Colonic mucosa (tissue), 4 donors: ENCODE results near the gene DEFB119. TPM values are rescaled to one million over a fixed set of nuclear protein-coding genes. Genes with fewer than 3 reads are reported as not detected.
"Not testable (repeated sequence)": the region's sequence is repeated elsewhere in the genome, so short reads cannot be mapped to it uniquely, and the experiment has no call there.

Experiments
- DNase-seq: peaks from one replicate; pipeline ENCODE4 v3.0.0-alpha.2; 2020
- H3K27ac ChIP-seq: fragments of 200-600 bp; one replicate; pipeline ENCODE4 v1.8.0; 2021
- H3K27me3 ChIP-seq: fragments of 200-600 bp; one replicate; pipeline ENCODE4 v1.8.0; 2021
- H3K36me3 ChIP-seq: fragments of 200-600 bp; one replicate; pipeline ENCODE4 v1.8.0; 2021
- H3K4me1 ChIP-seq: fragments of 200-600 bp; one replicate; pipeline ENCODE4 v1.8.0; 2021; ENCODE audit warnings: mild to moderate bottlenecking
- H3K4me3 ChIP-seq: fragments of 200-600 bp; one replicate; pipeline ENCODE4 v1.8.0; 2021
- H3K9ac ChIP-seq, 2 donors: one replicate each; pipeline ENCODE4 v1.7.0; 2013; ENCODE audit warnings: control low read depth in 2 of 2, low read depth in 2 of 2, low read length in 2 of 2
- H3K9me3 ChIP-seq: fragments of 200-600 bp; one replicate; pipeline ENCODE4 v1.8.0; 2021
- intact Hi-C: fragments of 100-400 bp; cut with DNase I; formaldehyde crosslinking; loops from one replicate; pipeline ENCODE4 v1.14.1; 2022
- total RNA-seq, 2 donors: library from RNA; stranded (reverse); fragmentation: NEBNext Ultra II Directional in 1 of 2; extraction: Animal tissue kit (Norgen Biotek cat#: 25700) in 1 of 2; gene quantifications; one replicate each; pipeline ENCODE4 v1.2.1, GENCODE V29; 2021
- TF ChIP-seq, protein P1 (sequence below): fragments of 200-600 bp; IDR thresholded peaks from one replicate; pipeline ENCODE4 v1.8.0; 2022; ENCODE audit warnings: antibody characterized with exemption, mild to moderate bottlenecking
- donor health status: healthy.
- donor health status: DM: no; HTN: no; CAD: no.
- donor health status: DM: no; HTN: no; CAD: no.

DEFB119 gene
- total RNA-seq, 2 donors from 2014 or later: not detected

DNA sequence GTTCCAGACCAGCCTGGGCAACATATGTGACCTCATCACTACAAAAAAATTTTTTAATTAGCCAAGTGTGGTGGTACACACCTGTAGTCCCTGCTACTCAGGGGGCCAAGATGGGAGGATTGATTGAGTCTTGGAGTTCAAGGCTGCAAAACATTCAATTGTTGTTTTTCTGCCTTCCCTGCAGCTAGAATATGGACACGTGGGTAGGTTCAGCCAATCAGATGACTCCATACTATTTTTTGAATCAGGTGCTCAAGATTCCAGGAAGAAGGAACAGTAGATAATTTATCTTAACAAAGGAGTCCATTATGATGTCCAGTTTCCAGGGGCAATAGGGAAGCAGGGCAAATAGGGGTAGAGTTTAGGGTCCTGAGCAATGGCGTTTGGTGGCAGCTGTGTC is 2.4 kb upstream of the DEFB119 start:
- H3K9ac ChIP-seq: no peak overlapping the region
- H3K27ac ChIP-seq: no peak overlapping the region
- intact Hi-C loops: no loop called here
- no peaks in the 10 kb centered on the region for H3K27me3 ChIP-seq
- H3K9me3 ChIP-seq: no peaks in the 10 kb centered on the region
- DNase-seq: no peak
- H3K4me1 ChIP-seq: no peaks in the 10 kb centered on the region
- H3K36me3 ChIP-seq: no peaks in the 10 kb centered on the region
- H3K4me3 ChIP-seq: no peak overlapping the region
- TF ChIP-seq, protein P1, sequence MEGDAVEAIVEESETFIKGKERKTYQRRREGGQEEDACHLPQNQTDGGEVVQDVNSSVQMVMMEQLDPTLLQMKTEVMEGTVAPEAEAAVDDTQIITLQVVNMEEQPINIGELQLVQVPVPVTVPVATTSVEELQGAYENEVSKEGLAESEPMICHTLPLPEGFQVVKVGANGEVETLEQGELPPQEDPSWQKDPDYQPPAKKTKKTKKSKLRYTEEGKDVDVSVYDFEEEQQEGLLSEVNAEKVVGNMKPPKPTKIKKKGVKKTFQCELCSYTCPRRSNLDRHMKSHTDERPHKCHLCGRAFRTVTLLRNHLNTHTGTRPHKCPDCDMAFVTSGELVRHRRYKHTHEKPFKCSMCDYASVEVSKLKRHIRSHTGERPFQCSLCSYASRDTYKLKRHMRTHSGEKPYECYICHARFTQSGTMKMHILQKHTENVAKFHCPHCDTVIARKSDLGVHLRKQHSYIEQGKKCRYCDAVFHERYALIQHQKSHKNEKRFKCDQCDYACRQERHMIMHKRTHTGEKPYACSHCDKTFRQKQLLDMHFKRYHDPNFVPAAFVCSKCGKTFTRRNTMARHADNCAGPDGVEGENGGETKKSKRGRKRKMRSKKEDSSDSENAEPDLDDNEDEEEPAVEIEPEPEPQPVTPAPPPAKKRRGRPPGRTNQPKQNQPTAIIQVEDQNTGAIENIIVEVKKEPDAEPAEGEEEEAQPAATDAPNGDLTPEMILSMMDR: no peak

DNA sequence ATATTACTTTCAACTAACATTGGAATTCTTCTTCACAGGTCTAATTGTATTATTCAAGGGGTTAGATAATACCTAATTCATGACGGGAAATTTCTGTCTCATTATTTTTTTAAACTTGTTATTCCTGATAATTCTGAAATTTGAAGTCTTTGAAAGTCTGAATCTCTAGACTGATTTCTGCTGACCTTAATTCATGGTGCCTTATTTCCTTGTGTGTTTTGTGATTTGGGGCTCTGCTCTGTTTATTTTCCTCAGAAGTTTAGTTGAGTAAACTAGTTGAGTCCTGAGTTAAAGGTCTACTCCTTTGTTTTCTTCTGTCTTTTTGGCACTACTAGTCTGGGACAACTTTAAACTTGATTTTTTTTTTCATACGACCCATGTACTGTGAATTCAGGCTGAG is 16.0 kb downstream of the DEFB119 start:
- Histone ChIP-seq H3K27ac (no peak overlapping the region), H3K9me3 (no peaks in the 10 kb centered on the region), H3K27me3 (no peaks in the 10 kb centered on the region), H3K36me3 (no peaks in the 10 kb centered on the region), H3K9ac (no peak overlapping the region), H3K4me3 (no peak overlapping the region), H3K4me1 (no peaks in the 10 kb centered on the region)
- TF ChIP-seq, protein P1: no peak
- intact Hi-C loops: no loop called here
- DNase-seq: no peak

DNA sequence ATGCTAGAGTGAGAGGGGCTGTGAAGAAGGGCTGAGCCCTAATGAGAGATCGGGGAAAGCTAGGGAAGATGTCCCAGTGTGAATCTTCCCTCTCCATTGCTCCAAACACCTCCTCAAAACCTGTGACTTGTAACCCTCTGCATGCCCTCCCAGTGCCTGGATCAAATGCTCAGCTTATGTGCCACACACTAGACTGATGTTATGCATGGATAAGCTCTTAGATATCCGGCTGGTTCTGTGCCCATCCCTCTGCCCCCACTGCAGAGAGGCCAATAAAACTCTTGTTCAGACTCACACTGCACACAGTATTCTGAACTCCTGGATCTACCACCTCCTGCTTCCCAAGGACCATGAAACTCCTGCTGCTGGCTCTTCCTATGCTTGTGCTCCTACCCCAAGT is 22.1 kb downstream of the DEFB119 start, which contains the start of gene DEFB118:
Gene DEFB118, plus strand, starts transcription at position 301 of the 400 bp plus-strand sequence. Its CDS starts 50 bp downstream, at position 351.
- Histone ChIP-seq H3K4me1 (no peaks in the 10 kb centered on the region), H3K27ac (no peak within 1 kb of the TSS), H3K9ac (no peak within 1 kb of the TSS), H3K9me3 (no peaks in the 10 kb centered on the region), H3K36me3 (no peaks in the 10 kb centered on the region), H3K27me3 (no peaks in the 10 kb centered on the region), H3K4me3 (no peak within 1 kb of the TSS)
- intact Hi-C loops: no loop called here
- TF ChIP-seq, protein P1: no peak
- no peak for DNase-seq

DNA sequence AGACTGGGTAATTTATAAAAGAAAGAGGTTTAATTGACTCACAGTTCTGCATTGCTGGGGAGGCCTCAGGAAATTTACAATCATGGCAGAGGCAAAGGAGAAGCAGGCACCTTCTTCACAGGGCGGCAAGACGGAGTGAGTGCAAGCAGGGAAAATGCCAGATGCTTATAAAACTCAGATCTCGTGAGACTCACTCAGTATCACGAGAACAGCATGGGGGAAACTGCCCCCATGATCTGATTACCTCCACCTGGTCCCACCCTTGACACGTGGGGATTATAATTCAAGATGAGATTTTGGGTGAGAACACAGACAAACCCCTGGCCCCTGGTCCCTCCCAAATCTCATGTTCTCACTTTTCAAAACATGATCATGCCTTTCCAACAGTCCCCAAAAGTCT is 26.1 kb downstream of the DEFB119 start:
- H3K9ac ChIP-seq, intact Hi-C loops, H3K9me3 ChIP-seq, H3K4me1 ChIP-seq, H3K27me3 ChIP-seq, H3K27ac ChIP-seq, DNase-seq, H3K36me3 ChIP-seq, H3K4me3 ChIP-seq: not testable (repeated sequence)

DNA sequence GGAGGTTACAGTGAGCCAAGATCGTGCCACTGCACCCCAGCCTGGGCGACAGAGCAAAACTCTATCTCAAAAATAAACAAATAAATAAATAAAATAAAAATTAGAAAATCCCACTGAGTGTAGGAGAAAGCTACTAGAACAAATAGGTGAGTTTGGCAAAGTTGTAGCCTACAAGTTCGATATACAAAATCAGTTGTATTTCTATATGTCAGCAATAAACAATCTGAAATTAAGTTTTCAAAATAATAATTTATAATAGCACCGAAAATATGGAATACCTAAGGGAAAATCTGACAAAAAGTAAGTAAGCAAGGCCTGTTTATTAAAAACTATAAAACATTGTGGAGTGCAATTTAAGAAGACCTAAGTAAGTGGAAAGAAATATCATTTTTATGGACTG is 27.1 kb downstream of the DEFB119 start:
- no peak for DNase-seq
- Histone ChIP-seq H3K4me1 (no peaks in the 10 kb centered on the region), H3K27ac (no peak overlapping the region), H3K27me3 (no peaks in the 10 kb centered on the region), H3K9ac (no peak overlapping the region), H3K4me3 (no peak overlapping the region), H3K9me3 (no peaks in the 10 kb centered on the region), H3K36me3 (no peaks in the 10 kb centered on the region)
- intact Hi-C loops: no loop called here
- TF ChIP-seq, protein P1: no peak

DNA sequence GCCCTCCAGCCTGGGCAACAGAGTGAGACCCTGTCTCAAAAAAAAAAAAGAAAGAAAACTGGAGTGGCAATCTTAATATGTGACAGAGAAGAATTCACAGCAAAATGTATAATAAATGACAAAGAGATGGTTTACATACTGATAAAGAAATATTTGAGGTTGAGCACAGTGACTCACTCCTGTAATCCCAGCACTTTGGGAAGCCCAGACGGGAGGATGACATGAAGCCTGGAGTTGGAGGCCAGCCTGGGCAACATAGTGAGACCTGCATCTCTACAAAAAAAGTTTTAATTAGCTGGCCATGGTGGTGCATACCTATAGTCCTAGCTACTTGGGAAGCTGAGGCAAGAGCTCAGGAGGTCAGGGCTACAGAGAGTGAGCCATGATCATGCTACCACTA is 34.4 kb downstream of the DEFB119 start:
- intact Hi-C loops: no loop called here
- TF ChIP-seq, protein P1: no peak
- H3K9me3 ChIP-seq: no peaks in the 10 kb centered on the region
- no peak overlapping the region for H3K4me3 ChIP-seq
- no peak overlapping the region for H3K9ac ChIP-seq
- no peak for DNase-seq
- H3K27ac ChIP-seq: no peak overlapping the region
- H3K27me3 ChIP-seq: no peaks in the 10 kb centered on the region
- no peaks in the 10 kb centered on the region for H3K36me3 ChIP-seq
- H3K4me1 ChIP-seq: no peaks in the 10 kb centered on the region
